Fibroblast of lung (primary cell): Measurements from ENCODE around the gene TEK. TPM values are rescaled to one million over a fixed set of nuclear protein-coding genes. Genes with fewer than 3 reads are reported as not detected.

ENCODE experiments used
- DNase-seq, 2 donors: peaks; one replicate each; pipeline versions ENCODE4 v3.0.0 to v3.0.0-alpha.2; 2010; ENCODE audit warnings: low read depth in 2 of 2
- H2AFZ ChIP-seq: 2 replicates; pipeline ENCODE4 v1.5.1; 2012; ENCODE audit warnings: low read length, control low read depth, inconsistent platforms
- H3K27ac ChIP-seq: 2 replicates; pipeline ENCODE4 v1.5.1; 2011; ENCODE audit warnings: low read length, control low read depth; ENCODE audit not compliant: insufficient read depth
- H3K27me3 ChIP-seq: 2 replicates; pipeline ENCODE4 v1.5.1; 2011; ENCODE audit warnings: mild to moderate bottlenecking, low read length; ENCODE audit not compliant: control insufficient read depth, insufficient read depth
- H3K36me3 ChIP-seq: 2 replicates; pipeline ENCODE4 v1.5.1; 2011; ENCODE audit warnings: low read length; ENCODE audit not compliant: control insufficient read depth, insufficient read depth
- H3K4me1 ChIP-seq: 2 replicates; pipeline ENCODE4 v1.5.1; 2011; ENCODE audit warnings: low read length; ENCODE audit not compliant: control insufficient read depth, insufficient read depth; ENCODE audit errors: extremely low read depth
- H3K4me2 ChIP-seq: 2 replicates; pipeline ENCODE4 v1.5.1; 2011; ENCODE audit warnings: low read length, control low read depth; ENCODE audit not compliant: insufficient read depth; ENCODE audit errors: extremely low read depth
- H3K4me3 ChIP-seq, 4 experiments: fragments of 200-600 bp in 1 of 4; sonication (generic) in 1 of 4; replicated peaks in 1 of 4; 2 replicates each; pipeline ENCODE4 v1.5.1; 2011 to 2016; ENCODE audit warnings: low read length in 4 of 4, low read depth in 3 of 4, mild to moderate bottlenecking in 3 of 4, control low read depth in 2 of 4, inconsistent platforms in 1 of 4, mixed read lengths in 1 of 4; ENCODE audit not compliant: insufficient read depth in 1 of 4; ENCODE audit errors: control extremely low read depth in 1 of 4
- H3K79me2 ChIP-seq: 2 replicates; pipeline ENCODE4 v1.5.1; 2012; ENCODE audit warnings: mild to moderate bottlenecking, low read length, inconsistent platforms; ENCODE audit not compliant: control insufficient read depth, insufficient read depth
- H3K9ac ChIP-seq: 2 replicates; pipeline ENCODE4 v1.5.1; 2011; ENCODE audit warnings: mild to moderate bottlenecking, low read length, control low read depth; ENCODE audit not compliant: insufficient read depth
- H3K9me3 ChIP-seq: 2 replicates; pipeline ENCODE4 v1.5.1; 2012; ENCODE audit warnings: low read depth, low read length; ENCODE audit not compliant: control insufficient read depth, insufficient read depth
- H4K20me1 ChIP-seq: 2 replicates; pipeline ENCODE4 v1.5.1; 2011; ENCODE audit warnings: low read length; ENCODE audit not compliant: control insufficient read depth, insufficient read depth; ENCODE audit errors: extremely low read depth
- CTCF ChIP-seq, 2 donors: IDR thresholded peaks in 1 of 2; conservative IDR thresholded peaks in 1 of 2; 1 replicate in 1 of 2; 2 replicates in 1 of 2; pipeline ENCODE4 v1.5.1; 2011 to 2012; ENCODE audit warnings: low read length in 2 of 2, control low read depth in 1 of 2, inconsistent platforms in 1 of 2, low read depth in 1 of 2, mild to moderate bottlenecking in 1 of 2
- EZH2 ChIP-seq: IDR thresholded peaks from 2 replicates; pipeline ENCODE4 v1.5.1; 2012; ENCODE audit warnings: low read length, control low read depth, mild to moderate bottlenecking; ENCODE audit errors: missing control alignments
- polyA plus RNA-seq, 2 donors: library from polyadenylated mRNA; depleted of rRNA in 1 of 2; stranded (reverse) in 1 of 2; unstranded in 1 of 2; fragments of >200 nt; gene quantifications; 2 replicates each; pipeline ENCODE4 v1.2.1, GENCODE V29; 2011 to 2012; ENCODE audit warnings: missing spikeins in 1 of 2
- total RNA-seq: library from RNA; depleted of rRNA; stranded (reverse); fragments of >200 nt; gene quantifications from 2 replicates; pipeline ENCODE4 v1.2.1, GENCODE V29; 2014

The TEK gene
- total and polyA plus RNA-seq, 2 donors (not counting 1 experiment from before 2014, with no cell fraction given), result 0.77 to 1.8 TPM

- Histone ChIP-seq H3K36me3 (no peaks in the 10 kb centered on the region), H3K9me3 (no peaks in the 10 kb centered on the region), H3K4me2 (no peak overlapping the region), H4K20me1 (no peaks in the 10 kb centered on the region), H3K27me3 (no peaks in the 10 kb centered on the region), H3K4me3 (no peak overlapping the region), H3K27ac (no peak overlapping the region), H3K79me2 (no peaks in the 10 kb centered on the region), H2AFZ (no peak overlapping the region), H3K9ac (no peak overlapping the region), H3K4me1 (no peaks in the 10 kb centered on the region)
- TF ChIP-seq CTCF (conservative IDR thresholded peaks at IDR 0.05 in 1 of 2, IDR thresholded peaks at IDR 0.05 in 1 of 2; ENCODE audit: low read depth in 1 of 2, low read length in 2 of 2), result no peak
- TF ChIP-seq EZH2, result no peak
- peak in 1 of 2 donors; percentile 87 for DNase-seq
Observed at GRCh38 chr9:27131731-27132130, 22.7 kb downstream of the TEK start.

- DNase-seq, result no peak
- Histone ChIP-seq H3K36me3 (no peaks in the 10 kb centered on the region), H3K27me3 (no peaks in the 10 kb centered on the region), H3K4me3 (no peak overlapping the region), H3K4me1 (no peaks in the 10 kb centered on the region), H3K9ac (no peak overlapping the region), H3K79me2 (no peaks in the 10 kb centered on the region), H3K4me2 (no peak overlapping the region), H4K20me1 (no peaks in the 10 kb centered on the region), H3K9me3 (no peaks in the 10 kb centered on the region), H3K27ac (no peak overlapping the region), H2AFZ (no peak overlapping the region)
- no peak for TF ChIP-seq EZH2
- TF ChIP-seq CTCF (conservative IDR thresholded peaks at IDR 0.05 in 1 of 2, IDR thresholded peaks at IDR 0.05 in 1 of 2; ENCODE audit: low read depth in 1 of 2, low read length in 2 of 2), result no peak
Observed at GRCh38 chr9:27133817-27134216, 24.8 kb downstream of the TEK start.

- Histone ChIP-seq H3K9ac (no peak overlapping the region), H3K4me1 (no peaks in the 10 kb centered on the region), H3K27me3 (no peaks in the 10 kb centered on the region), H3K79me2 (no peaks in the 10 kb centered on the region), H2AFZ (no peak overlapping the region), H4K20me1 (no peaks in the 10 kb centered on the region), H3K4me3 (no peak overlapping the region), H3K4me2 (no peak overlapping the region), H3K27ac (no peak overlapping the region), H3K9me3 (no peaks in the 10 kb centered on the region), H3K36me3 (no peaks in the 10 kb centered on the region)
- no peak for DNase-seq
- no peak for TF ChIP-seq CTCF (conservative IDR thresholded peaks at IDR 0.05 in 1 of 2, IDR thresholded peaks at IDR 0.05 in 1 of 2; ENCODE audit: low read depth in 1 of 2, low read length in 2 of 2)
- TF ChIP-seq EZH2, result no peak
Observed at GRCh38 chr9:27142299-27142930, 33.4 kb downstream of the TEK start.
